ENCODE measurements around the gene MAD2L1BP.

- no peak for TF ChIP-seq CTCF (CRISPR knock-in tag; IDR thresholded peaks at IDR 0.05)
- TF ChIP-seq FOXP1 (IDR thresholded peaks at IDR 0.05): no peak
- no peak for TF ChIP-seq FOXP1 (CRISPR knock-in tag; IDR thresholded peaks at IDR 0.05)
- no peak for TF ChIP-seq POLR2AphosphoS5 (IDR thresholded peaks at IDR 0.05; ENCODE audit: low read depth, low read length)
- TF ChIP-seq STAT5B (CRISPR knock-in tag; IDR thresholded peaks at IDR 0.05): no peak
Observed at GRCh38 chr6:43674921-43675320, 39.3 kb downstream of the MAD2L1BP start.
